Fibroblast of mammary gland (primary cell): Measurements from ENCODE around the gene KLHL33.

ENCODE experiments used
- DNase-seq: peaks from one replicate; pipeline ENCODE4 v3.0.0-alpha.2; 2010; ENCODE audit warnings: low read depth
- H3K4me3 ChIP-seq: 2 replicates; pipeline ENCODE4 v1.5.1; 2011; ENCODE audit warnings: low read depth, mild to moderate bottlenecking, low read length, moderate library complexity; ENCODE audit not compliant: control insufficient read depth
- TF ChIP-seq, protein P1 (sequence below): conservative IDR thresholded peaks from 2 replicates; pipeline ENCODE4 v1.5.1; 2011; ENCODE audit warnings: low read depth, low read length, inconsistent platforms; ENCODE audit not compliant: control insufficient read depth, insufficient read depth

Gene KLHL33

DNA sequence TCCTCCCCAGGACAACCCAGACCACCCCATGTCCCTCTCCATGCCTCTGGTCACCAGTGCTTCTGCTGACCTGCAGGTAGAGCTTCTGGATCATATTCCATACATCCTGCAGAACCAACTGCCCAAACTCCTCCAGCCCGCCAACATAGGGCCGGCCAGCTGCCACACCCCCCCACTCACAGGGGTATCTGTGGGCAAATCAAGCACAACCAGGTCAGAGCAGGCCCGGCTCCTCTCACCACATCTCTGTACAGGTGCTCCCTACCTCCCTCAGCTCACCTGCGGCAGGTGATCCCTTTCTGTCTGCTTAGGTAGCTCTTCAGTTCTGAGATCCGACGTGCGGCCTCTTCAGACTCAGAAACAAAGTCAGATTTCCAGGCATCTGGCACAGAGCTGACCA, 51.6 kb downstream of the KLHL33 start:
- DNase-seq = no peak
- TF ChIP-seq, protein P1, sequence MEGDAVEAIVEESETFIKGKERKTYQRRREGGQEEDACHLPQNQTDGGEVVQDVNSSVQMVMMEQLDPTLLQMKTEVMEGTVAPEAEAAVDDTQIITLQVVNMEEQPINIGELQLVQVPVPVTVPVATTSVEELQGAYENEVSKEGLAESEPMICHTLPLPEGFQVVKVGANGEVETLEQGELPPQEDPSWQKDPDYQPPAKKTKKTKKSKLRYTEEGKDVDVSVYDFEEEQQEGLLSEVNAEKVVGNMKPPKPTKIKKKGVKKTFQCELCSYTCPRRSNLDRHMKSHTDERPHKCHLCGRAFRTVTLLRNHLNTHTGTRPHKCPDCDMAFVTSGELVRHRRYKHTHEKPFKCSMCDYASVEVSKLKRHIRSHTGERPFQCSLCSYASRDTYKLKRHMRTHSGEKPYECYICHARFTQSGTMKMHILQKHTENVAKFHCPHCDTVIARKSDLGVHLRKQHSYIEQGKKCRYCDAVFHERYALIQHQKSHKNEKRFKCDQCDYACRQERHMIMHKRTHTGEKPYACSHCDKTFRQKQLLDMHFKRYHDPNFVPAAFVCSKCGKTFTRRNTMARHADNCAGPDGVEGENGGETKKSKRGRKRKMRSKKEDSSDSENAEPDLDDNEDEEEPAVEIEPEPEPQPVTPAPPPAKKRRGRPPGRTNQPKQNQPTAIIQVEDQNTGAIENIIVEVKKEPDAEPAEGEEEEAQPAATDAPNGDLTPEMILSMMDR = no peak

DNA sequence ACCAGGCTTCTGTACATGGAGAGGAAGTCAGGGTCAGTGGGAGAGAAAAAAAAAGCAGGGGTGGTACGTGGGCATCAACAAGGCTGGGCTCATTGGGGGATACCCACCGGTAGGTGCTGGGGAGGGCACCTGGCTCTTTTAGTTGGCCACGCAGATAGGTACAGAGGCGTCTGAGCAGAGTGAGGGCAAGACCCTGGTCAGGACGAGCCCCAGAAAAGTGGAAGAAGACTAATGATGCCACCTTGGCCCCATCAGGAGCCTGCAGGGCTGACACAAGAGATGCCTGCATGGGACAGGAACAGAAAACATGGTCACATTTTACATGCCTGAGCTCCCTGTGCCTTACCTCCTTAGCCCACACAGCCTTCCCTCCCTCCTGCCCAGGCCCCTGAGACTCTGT, 52.3 kb downstream of the KLHL33 start:
- TF ChIP-seq, protein P1 = no peak
- DNase-seq = no peak
- H3K4me3 ChIP-seq = no peak overlapping the region

More for the DNA sequence above, 51.6 kb downstream of the KLHL33 start:
- H3K4me3 ChIP-seq = no peak overlapping the region

DNA sequence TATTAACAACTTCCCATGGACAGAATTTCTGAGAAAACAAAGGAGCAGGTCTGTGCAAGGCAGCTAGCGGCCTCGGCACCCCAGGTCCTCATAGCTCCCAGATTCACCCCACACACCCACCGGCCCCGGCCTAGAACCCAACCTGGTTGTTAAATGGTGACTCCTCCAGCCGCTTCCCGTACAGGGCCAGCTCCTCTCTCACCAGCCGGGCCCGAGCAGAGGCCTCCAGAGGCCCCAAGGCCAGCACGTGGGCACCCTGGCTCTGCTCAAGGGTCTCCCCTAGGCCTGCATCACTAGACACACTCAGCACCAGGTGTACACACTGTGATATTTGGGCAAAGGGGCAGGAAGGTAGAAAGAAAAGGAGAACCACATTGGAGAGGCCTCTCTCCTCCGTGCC, 52.9 kb downstream of the KLHL33 start:
- no peak for DNase-seq
- no peak overlapping the region for H3K4me3 ChIP-seq
- TF ChIP-seq, protein P1 = no peak

DNA sequence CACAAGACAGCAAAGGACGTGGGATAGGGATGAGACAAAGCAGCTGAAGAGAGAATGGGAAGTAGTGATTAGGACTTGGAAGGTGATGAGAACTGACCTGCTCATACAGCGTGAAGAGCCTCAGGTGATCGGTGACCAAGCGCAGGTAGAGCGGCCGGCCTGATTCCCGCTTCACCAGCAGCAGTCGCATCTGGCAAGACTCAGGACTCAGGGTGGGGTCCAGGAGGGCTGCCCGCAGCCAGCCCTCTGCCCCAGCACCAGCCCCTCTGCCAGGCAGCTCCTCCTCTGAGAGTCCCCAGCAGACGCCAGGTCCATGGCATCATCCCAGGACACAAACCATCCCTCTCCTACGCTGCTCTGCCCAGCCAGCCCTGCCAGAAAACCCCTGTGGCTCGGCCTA, 53.4 kb downstream of the KLHL33 start:
- TF ChIP-seq, protein P1 = no peak
- DNase-seq = no peak
- H3K4me3 ChIP-seq = no peak overlapping the region

DNA sequence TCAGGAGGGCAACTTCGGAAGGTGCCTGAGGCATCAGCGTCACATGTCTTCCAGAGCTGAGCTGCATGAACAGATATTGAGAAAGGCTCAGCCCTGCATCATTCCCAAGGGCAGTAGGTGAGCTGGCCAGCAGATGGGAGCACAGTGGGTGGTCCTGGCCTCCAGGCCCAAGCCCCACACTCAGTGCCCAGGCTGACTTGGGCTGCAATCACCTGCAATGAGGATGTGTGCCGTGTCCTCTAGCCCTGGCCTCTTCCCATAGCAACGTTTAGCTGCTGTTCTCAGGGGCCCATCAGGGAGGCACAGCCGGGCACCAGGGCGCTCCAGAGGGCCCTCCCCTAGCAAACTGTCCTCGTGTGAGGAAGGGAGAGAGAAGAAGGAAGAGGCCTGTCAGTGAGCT, 54.6 kb downstream of the KLHL33 start:
- H3K4me3 ChIP-seq = no peak overlapping the region
- no peak for DNase-seq
- TF ChIP-seq, protein P1 = no peak

DNA sequence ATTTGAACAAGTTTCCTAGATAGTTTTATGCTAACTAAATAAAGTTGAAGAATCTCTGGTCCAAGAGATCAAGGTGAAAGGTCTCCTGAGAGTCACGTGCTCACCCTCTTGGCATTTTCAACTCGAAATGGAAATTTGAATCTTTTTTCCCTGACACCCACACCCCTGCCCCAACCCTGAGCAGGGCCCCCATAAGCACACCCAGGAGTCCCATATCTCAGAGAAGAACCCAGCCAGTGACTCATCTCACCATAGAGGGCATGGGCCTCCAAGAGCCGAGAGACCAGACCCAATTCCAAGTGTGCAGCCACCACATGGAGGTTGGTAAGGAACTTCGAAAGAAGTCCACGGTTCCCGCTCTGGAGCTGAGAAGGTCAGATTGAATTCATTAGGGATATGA, 55.3 kb downstream of the KLHL33 start:
- H3K4me3 ChIP-seq = no peak overlapping the region
- TF ChIP-seq, protein P1 = no peak
- no peak for DNase-seq

DNA sequence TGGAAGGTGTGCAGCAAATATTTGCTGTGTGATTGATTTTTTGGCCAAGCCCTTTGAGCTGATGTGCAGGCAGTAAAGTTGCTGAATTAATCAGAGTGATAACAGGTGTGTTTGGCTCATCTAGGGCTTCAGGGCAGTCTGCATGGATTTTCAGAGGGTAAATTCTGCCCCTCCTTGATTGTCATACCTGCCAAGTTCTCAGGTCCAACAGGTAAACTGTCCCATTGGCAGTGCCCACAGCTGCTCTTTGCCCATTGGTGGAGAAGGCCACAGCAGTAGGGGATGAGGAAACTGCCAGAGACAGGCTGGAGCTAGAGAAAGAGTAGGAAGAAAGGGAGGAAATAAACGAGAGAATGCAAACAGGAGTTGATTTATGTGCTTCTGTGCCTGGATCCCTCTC, 56.2 kb downstream of the KLHL33 start:
- no peak overlapping the region for H3K4me3 ChIP-seq
- DNase-seq = no peak
- TF ChIP-seq, protein P1 = no peak
